HEK293T (cell line): ENCODE measurements around the gene COX10.

Experiments used
- BHLHE40 ChIP-seq: fragments of 450-650 bp; IDR thresholded peaks from 2 replicates; pipeline ENCODE4 v1.6.1; 2016; ENCODE audit warnings: mild to moderate bottlenecking, moderate library complexity, borderline replicate concordance
- FOXA1 ChIP-seq: fragments of 450-650 bp; IDR thresholded peaks from 2 replicates; pipeline ENCODE4 v1.6.1; 2016; ENCODE audit warnings: mild to moderate bottlenecking
- SP1 ChIP-seq: fragments of 450-650 bp; IDR thresholded peaks from 2 replicates; pipeline ENCODE4 v1.6.1; 2017

- TF ChIP-seq FOXA1 = no peak
- TF ChIP-seq BHLHE40 = no peak
- TF ChIP-seq SP1 = no peak
Measured at GRCh38 chr17:14200354-14200753, 131.1 kb downstream of the COX10 start.
